ENCODE results near the gene SERINC2.
A peak's percentile ranks its signal among the peaks of the same experiment; 100 is the strongest.

Gene SERINC2

DNA sequence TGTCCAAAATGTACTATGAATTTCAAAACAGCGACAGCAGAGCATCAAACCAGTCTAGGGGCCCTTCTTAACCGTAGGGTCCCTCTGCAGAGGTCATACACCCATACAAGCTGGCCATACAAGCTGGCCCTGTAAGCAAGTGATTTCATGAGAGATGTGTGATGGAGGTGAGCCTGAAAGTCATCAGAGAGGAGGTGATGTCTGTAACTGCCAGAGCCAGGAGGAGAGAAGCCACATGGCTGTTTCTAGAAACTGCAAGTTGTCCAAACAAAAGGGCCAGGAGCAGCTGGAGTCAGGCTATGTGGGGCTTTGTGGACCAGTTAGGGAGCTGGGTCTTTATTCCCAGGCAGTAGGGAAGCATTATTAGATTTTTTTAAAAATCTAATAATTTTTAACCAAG lies 14.8 kb upstream of the SERINC2 start:
- Histone ChIP-seq H3K9ac (ENCODE audit: low read depth, low read length, poor library complexity) (no peak overlapping the region), H2AK5ac (ENCODE audit: low read depth, low read length) (no peak overlapping the region), H2AFZ (ENCODE audit: low read length) (no peak overlapping the region), H3K27me3 (ENCODE audit: control insufficient read depth in 3 of 3, insufficient read depth in 3 of 3, low read depth in 1 of 3, low read length in 3 of 3) (no peaks in the 10 kb centered on the region), H3K23ac (ENCODE audit: low read depth, low read length, poor library complexity) (no peak overlapping the region), H3K4me3 (ENCODE audit: low read length in 2 of 2) (no peak overlapping the region), H3K27ac (replicated peaks; ENCODE audit: low read length) (no peak overlapping the region), H2BK12ac (ENCODE audit: low read length) (no peak overlapping the region), H3K4ac (ENCODE audit: low read length) (no peak overlapping the region), H4K91ac (ENCODE audit: low read depth, low read length, poor library complexity) (no peak overlapping the region), H4K8ac (ENCODE audit: low read depth, low read length) (no peak overlapping the region), H2BK5ac (ENCODE audit: low read length) (no peak overlapping the region), H3K4me2 (ENCODE audit: insufficient read depth, low read length, poor library complexity, severe bottlenecking) (no peak overlapping the region), H2BK120ac (ENCODE audit: low read depth, low read length) (no peak overlapping the region), H3K79me1 (ENCODE audit: low read depth, low read length) (no peaks in the 10 kb centered on the region), H2BK15ac (ENCODE audit: low read length) (no peak overlapping the region), H3K9me3 (replicated peaks in 1 of 2; ENCODE audit: control insufficient read depth in 2 of 2, insufficient read depth in 1 of 2, low read depth in 1 of 2, low read length in 2 of 2) (no peaks in the 10 kb centered on the region), H3K14ac (ENCODE audit: low read length) (no peak overlapping the region), H3K4me1 (ENCODE audit: control insufficient read depth in 2 of 2, insufficient read depth in 1 of 2, low read depth in 1 of 2, low read length in 2 of 2) (peaks cover 2 to 10% of the 10 kb centered on the region in 2 donors), H3K36me3 (replicated peaks in 1 of 2; ENCODE audit: control insufficient read depth in 2 of 2, insufficient read depth in 2 of 2, low read length in 2 of 2) (no peaks in the 10 kb centered on the region), H3K18ac (ENCODE audit: low read length) (peak overlapping the region; percentile 61)
- no peak for DNase-seq (ENCODE audit: low spot score)
- no CpG with 5 or more reads among the region's 2 CpGs for WGBS, 2 donors (ENCODE audit: extremely low coverage in 2 of 2, insufficient read length in 2 of 2, insufficient replicate concordance in 1 of 2)

DNA sequence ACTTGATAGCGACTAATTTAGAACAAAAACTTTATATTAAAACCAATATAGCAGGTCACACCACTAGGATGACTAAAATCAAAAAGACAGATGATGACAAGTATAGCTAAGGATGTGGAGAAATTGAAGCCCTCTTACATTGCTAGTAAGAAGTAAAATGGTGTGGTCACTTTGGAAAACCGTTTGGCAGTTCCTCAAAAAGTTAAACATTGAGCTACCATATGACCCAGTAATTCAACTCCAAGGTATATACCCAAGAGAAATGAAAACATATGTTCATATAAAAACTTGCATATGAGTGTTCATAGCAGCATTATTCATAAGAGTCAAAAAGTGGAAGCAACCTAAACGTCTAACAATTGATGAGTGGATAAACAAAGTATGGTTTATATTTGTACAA lies 13.0 kb upstream of the SERINC2 start:
- H3K4me1 ChIP-seq (ENCODE audit: control insufficient read depth in 2 of 2, insufficient read depth in 1 of 2, low read depth in 1 of 2, low read length in 2 of 2): peaks cover 0 to 8% of the 10 kb centered on the region in 2 donors
- H3K4me3 ChIP-seq (ENCODE audit: low read length in 2 of 2): no peak overlapping the region
- H3K27me3 ChIP-seq (ENCODE audit: control insufficient read depth in 3 of 3, insufficient read depth in 3 of 3, low read depth in 1 of 3, low read length in 3 of 3): no peaks in the 10 kb centered on the region
- H2BK15ac ChIP-seq (ENCODE audit: low read length): no peak overlapping the region
- no peak overlapping the region for H3K14ac ChIP-seq (ENCODE audit: low read length)
- no peaks in the 10 kb centered on the region for H3K36me3 ChIP-seq (replicated peaks in 1 of 2; ENCODE audit: control insufficient read depth in 2 of 2, insufficient read depth in 2 of 2, low read length in 2 of 2)
- no peak overlapping the region for H3K18ac ChIP-seq (ENCODE audit: low read length)
- H2BK5ac ChIP-seq (ENCODE audit: low read length): no peak overlapping the region
- no peak overlapping the region for H3K9ac ChIP-seq (ENCODE audit: low read depth, low read length, poor library complexity)
- H3K27ac ChIP-seq (replicated peaks; ENCODE audit: low read length): no peak overlapping the region
- WGBS, 2 donors (ENCODE audit: extremely low coverage in 2 of 2, insufficient read length in 2 of 2, insufficient replicate concordance in 1 of 2): no CpG with 5 or more reads among the region's 3 CpGs
- H2AFZ ChIP-seq (ENCODE audit: low read length): no peak overlapping the region
- no peak overlapping the region for H2AK5ac ChIP-seq (ENCODE audit: low read depth, low read length)
- H3K4ac ChIP-seq (ENCODE audit: low read length): no peak overlapping the region
- H2BK12ac ChIP-seq (ENCODE audit: low read length): no peak overlapping the region
- H3K79me1 ChIP-seq (ENCODE audit: low read depth, low read length): no peaks in the 10 kb centered on the region
- H3K23ac ChIP-seq (ENCODE audit: low read depth, low read length, poor library complexity): no peak overlapping the region
- no peak overlapping the region for H2BK120ac ChIP-seq (ENCODE audit: low read depth, low read length)
- no peak for DNase-seq (ENCODE audit: low spot score)
- no peak overlapping the region for H4K8ac ChIP-seq (ENCODE audit: low read depth, low read length)
- H4K91ac ChIP-seq (ENCODE audit: low read depth, low read length, poor library complexity): no peak overlapping the region
- H3K4me2 ChIP-seq (ENCODE audit: insufficient read depth, low read length, poor library complexity, severe bottlenecking): no peak overlapping the region
- no peaks in the 10 kb centered on the region for H3K9me3 ChIP-seq (replicated peaks in 1 of 2; ENCODE audit: control insufficient read depth in 2 of 2, insufficient read depth in 1 of 2, low read depth in 1 of 2, low read length in 2 of 2)

DNA sequence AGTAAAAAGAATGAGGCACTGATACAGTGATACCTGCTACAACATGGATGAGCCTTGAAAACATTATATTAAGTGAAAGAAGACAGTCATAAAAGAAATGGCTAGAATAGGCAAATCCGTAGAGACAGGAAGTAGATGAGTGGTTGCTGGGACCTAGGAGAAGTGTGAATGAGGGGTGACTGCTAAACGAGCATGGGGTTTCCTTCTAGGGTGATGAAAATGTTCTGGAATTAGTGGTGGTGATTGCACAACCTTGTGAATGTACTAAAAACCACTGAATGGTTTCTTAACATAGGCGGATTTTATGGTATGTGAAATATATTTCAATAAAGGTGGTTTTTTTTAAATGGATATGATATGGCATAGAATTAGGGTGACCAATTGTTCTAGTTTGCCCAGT lies 12.6 kb upstream of the SERINC2 start:
- Histone ChIP-seq H3K18ac (ENCODE audit: low read length) (no peak overlapping the region), H4K8ac (ENCODE audit: low read depth, low read length) (no peak overlapping the region), H2BK15ac (ENCODE audit: low read length) (no peak overlapping the region), H3K14ac (ENCODE audit: low read length) (no peak overlapping the region), H3K4me3 (ENCODE audit: low read length in 2 of 2) (no peak overlapping the region), H2BK120ac (ENCODE audit: low read depth, low read length) (no peak overlapping the region), H3K23ac (ENCODE audit: low read depth, low read length, poor library complexity) (no peak overlapping the region), H3K4me2 (ENCODE audit: insufficient read depth, low read length, poor library complexity, severe bottlenecking) (no peak overlapping the region), H2AK5ac (ENCODE audit: low read depth, low read length) (no peak overlapping the region), H3K79me1 (ENCODE audit: low read depth, low read length) (no peaks in the 10 kb centered on the region), H2AFZ (ENCODE audit: low read length) (no peak overlapping the region), H4K91ac (ENCODE audit: low read depth, low read length, poor library complexity) (no peak overlapping the region), H2BK5ac (ENCODE audit: low read length) (no peak overlapping the region), H3K4me1 (ENCODE audit: control insufficient read depth in 2 of 2, insufficient read depth in 1 of 2, low read depth in 1 of 2, low read length in 2 of 2) (peaks cover 0 to 8% of the 10 kb centered on the region in 2 donors), H2BK12ac (ENCODE audit: low read length) (no peak overlapping the region), H3K9ac (ENCODE audit: low read depth, low read length, poor library complexity) (no peak overlapping the region), H3K9me3 (replicated peaks in 1 of 2; ENCODE audit: control insufficient read depth in 2 of 2, insufficient read depth in 1 of 2, low read depth in 1 of 2, low read length in 2 of 2) (no peaks in the 10 kb centered on the region), H3K27me3 (ENCODE audit: control insufficient read depth in 3 of 3, insufficient read depth in 3 of 3, low read depth in 1 of 3, low read length in 3 of 3) (no peaks in the 10 kb centered on the region), H3K4ac (ENCODE audit: low read length) (no peak overlapping the region), H3K27ac (replicated peaks; ENCODE audit: low read length) (no peak overlapping the region), H3K36me3 (replicated peaks in 1 of 2; ENCODE audit: control insufficient read depth in 2 of 2, insufficient read depth in 2 of 2, low read length in 2 of 2) (no peaks in the 10 kb centered on the region)
- DNase-seq (ENCODE audit: low spot score): no peak
- no CpG with 5 or more reads among the region's 3 CpGs for whole genome bisulfite sequencing, 2 donors (ENCODE audit: extremely low coverage in 2 of 2, insufficient read length in 2 of 2, insufficient replicate concordance in 1 of 2)

DNA sequence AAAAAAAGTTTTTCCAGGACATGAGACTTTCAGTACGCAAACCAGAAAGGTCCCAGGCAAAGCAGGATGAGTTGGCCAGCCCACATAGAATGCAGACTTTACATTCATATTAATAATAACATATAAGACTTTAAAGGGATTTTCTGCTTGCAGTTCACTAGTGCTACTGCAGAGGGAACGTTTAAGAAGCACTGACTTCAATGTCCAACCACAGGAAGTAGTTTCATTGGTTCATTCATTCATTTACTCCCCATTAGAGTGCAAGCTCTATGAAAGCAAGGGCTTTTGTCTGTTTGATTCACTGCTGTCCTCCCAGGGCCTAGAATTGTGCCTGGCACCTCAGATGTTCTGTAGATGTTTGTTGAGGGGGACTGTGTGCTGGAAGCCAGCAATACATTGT lies 11.8 kb upstream of the SERINC2 start:
- Histone ChIP-seq H3K9ac (ENCODE audit: low read depth, low read length, poor library complexity) (no peak overlapping the region), H3K4me1 (ENCODE audit: control insufficient read depth in 2 of 2, insufficient read depth in 1 of 2, low read depth in 1 of 2, low read length in 2 of 2) (peaks cover 0 to 8% of the 10 kb centered on the region in 2 donors), H3K27ac (replicated peaks; ENCODE audit: low read length) (no peak overlapping the region), H3K9me3 (replicated peaks in 1 of 2; ENCODE audit: control insufficient read depth in 2 of 2, insufficient read depth in 1 of 2, low read depth in 1 of 2, low read length in 2 of 2) (no peaks in the 10 kb centered on the region), H3K4me3 (ENCODE audit: low read length in 2 of 2) (no peak overlapping the region), H3K14ac (ENCODE audit: low read length) (no peak overlapping the region), H3K27me3 (ENCODE audit: control insufficient read depth in 3 of 3, insufficient read depth in 3 of 3, low read depth in 1 of 3, low read length in 3 of 3) (no peaks in the 10 kb centered on the region), H3K23ac (ENCODE audit: low read depth, low read length, poor library complexity) (no peak overlapping the region), H4K8ac (ENCODE audit: low read depth, low read length) (no peak overlapping the region), H3K36me3 (replicated peaks in 1 of 2; ENCODE audit: control insufficient read depth in 2 of 2, insufficient read depth in 2 of 2, low read length in 2 of 2) (no peaks in the 10 kb centered on the region), H3K18ac (ENCODE audit: low read length) (no peak overlapping the region), H3K79me1 (ENCODE audit: low read depth, low read length) (no peaks in the 10 kb centered on the region), H2BK120ac (ENCODE audit: low read depth, low read length) (no peak overlapping the region), H2AFZ (ENCODE audit: low read length) (no peak overlapping the region), H2BK15ac (ENCODE audit: low read length) (no peak overlapping the region), H3K4me2 (ENCODE audit: insufficient read depth, low read length, poor library complexity, severe bottlenecking) (no peak overlapping the region), H2BK12ac (ENCODE audit: low read length) (no peak overlapping the region), H2AK5ac (ENCODE audit: low read depth, low read length) (no peak overlapping the region), H2BK5ac (ENCODE audit: low read length) (no peak overlapping the region), H3K4ac (ENCODE audit: low read length) (no peak overlapping the region), H4K91ac (ENCODE audit: low read depth, low read length, poor library complexity) (no peak overlapping the region)
- DNase-seq (ENCODE audit: low spot score): no peak
- WGBS, 2 donors (ENCODE audit: extremely low coverage in 2 of 2, insufficient read length in 2 of 2, insufficient replicate concordance in 1 of 2): no CpG with 5 or more reads among the region's 2 CpGs
